GM12865 (cell line): Measurements from ENCODE around the gene JAKMIP1.

Experiments
- DNase-seq: peaks from one replicate; pipeline ENCODE4 v3.0.0; 2010; ENCODE audit warnings: low read depth
- H3K4me3 ChIP-seq: 2 replicates; pipeline ENCODE4 v1.5.1; 2011; ENCODE audit warnings: mild to moderate bottlenecking, low read depth, low read length, control low read depth
- CTCF ChIP-seq: IDR thresholded peaks from 2 replicates; pipeline ENCODE4 v1.5.1; 2011; ENCODE audit warnings: low read length, control low read depth, low read depth, inconsistent platforms; ENCODE audit not compliant: insufficient read depth; ENCODE audit errors: missing control alignments

The JAKMIP1 gene

GRCh38 chr4:6229095-6229494, 28.7 kb upstream of the JAKMIP1 start:
- H3K4me3 ChIP-seq: no peak overlapping the region
- DNase-seq: no peak
- no peak for TF ChIP-seq CTCF

DNA sequence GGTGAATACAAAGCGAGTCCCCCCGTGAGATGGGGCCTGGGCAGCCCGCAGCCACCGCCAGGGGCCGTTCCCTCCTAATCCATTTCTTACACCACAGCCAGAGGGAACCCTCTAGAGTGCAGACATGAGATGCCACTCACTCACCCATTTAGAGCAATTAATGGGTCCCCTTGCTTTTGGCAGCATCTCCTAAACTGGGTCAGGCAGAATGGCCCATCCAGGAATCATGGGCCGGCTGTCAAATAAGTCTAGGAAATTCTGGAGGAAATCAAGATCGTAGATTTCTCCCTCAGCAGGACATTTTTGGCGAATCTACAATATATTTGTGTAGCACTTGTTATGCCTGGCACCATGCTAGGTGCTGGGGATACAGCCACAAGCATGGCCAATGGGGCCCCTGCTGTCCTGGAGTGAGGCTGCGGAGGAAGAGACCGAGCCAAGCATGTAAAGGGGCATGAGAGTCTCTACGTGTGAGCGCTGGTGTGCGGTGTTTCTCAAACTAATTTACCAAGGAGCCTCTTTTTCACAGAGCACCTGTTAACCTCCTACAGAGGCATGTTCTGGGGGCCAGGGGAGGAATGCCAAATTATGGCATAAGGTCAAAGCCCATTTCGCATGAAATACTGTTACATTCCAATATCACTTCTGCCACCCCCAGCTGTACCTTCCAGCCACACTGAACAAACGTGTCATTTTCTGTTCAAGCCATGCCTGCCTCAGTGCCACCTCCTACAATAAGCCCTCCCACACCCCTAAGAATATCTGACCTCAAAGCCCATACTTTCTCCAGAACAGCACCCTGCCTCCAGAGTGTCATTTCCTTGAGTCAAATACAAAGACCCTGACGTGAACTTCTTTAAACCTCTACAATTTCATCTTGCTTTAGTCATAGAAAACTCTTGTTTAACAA, 28.1 kb upstream of the JAKMIP1 start:
- TF ChIP-seq CTCF: no peak
- DNase-seq: no peak
- H3K4me3 ChIP-seq: no peak overlapping the region

- TF ChIP-seq CTCF: no peak
- DNase-seq: no peak
These were observed 27.2 kb upstream of the JAKMIP1 start for GRCh38 chr4:6227412-6228157.

DNA sequence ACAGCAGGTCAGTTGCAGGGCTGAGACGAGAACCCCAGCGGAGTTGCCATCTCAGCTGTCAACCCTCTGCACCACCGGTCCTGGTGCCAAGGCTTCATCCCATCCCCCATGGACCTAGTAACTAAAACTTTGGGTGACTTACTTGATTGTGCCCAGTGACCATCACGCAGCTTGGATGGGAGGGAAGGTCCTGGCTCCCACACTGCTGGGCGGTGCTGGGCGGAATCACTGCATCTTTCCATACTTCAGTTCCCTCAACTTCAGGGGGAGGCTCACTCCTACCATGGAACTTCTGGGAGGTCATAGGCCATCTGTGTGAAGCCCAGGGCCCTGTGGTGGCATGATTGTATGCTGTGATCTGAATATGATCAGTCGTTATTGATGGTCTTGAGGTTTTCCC, 26.2 kb upstream of the JAKMIP1 start:
- no peak overlapping the region for H3K4me3 ChIP-seq
- DNase-seq: no peak
- no peak for TF ChIP-seq CTCF

More at GRCh38 chr4:6227412-6228157, 27.2 kb upstream of the JAKMIP1 start:
- H3K4me3 ChIP-seq: no peak overlapping the region

DNA sequence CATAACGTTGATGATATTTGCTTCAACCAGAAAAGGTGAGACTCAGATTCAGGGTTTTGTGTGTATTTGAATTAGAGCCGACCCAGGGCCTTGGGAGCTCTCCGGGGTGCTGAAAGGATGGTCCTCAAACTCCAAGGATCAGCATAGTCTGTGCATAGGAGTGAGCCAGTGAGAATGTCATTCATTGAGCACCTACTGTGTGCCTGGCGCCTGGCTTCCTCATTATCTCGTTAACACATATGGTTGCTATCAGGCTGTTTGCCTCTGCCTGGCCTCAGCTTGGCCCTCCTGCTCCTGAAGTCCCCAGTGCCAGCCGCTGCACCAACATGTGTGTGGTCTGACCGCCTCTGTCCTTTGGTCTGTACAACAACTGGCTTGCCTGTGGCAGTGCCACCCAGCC, 25.1 kb upstream of the JAKMIP1 start:
- TF ChIP-seq CTCF: no peak
- no peak overlapping the region for H3K4me3 ChIP-seq
- DNase-seq: peak; percentile 28

- no peak for DNase-seq
- H3K4me3 ChIP-seq: no peak overlapping the region
- no peak for TF ChIP-seq CTCF
These were observed 24.4 kb upstream of the JAKMIP1 start for GRCh38 chr4:6224735-6225134.
